NT2/D1 (cell line): Measurements from ENCODE around the gene LMO2.

ENCODE experiments used
- SUZ12 ChIP-seq: IDR thresholded peaks from 2 replicates; pipeline ENCODE4 v1.6.1; 2011; ENCODE audit not compliant: insufficient read length, insufficient read depth; ENCODE audit errors: extremely low read depth
- YY1 ChIP-seq: IDR thresholded peaks from 2 replicates; pipeline ENCODE4 v1.6.1; 2011; ENCODE audit not compliant: insufficient read length, insufficient read depth

- no peak for TF ChIP-seq YY1
- TF ChIP-seq SUZ12 = no peak
These were observed 7.1 kb upstream of the LMO2 start for GRCh38 chr11:33898957-33899356.
